Neural cell (in vitro differentiated cells): ENCODE data around the gene SIX6. TPM values are rescaled to one million over a fixed set of nuclear protein-coding genes. Genes with fewer than 3 reads are reported as not detected.

Experiments
- H2AFZ ChIP-seq: fragments of 200-600, 300-800 bp; sonication (generic), shearing (Covaris generic); 2 replicates; pipeline ENCODE4 v1.6.0; 2014; ENCODE audit warnings: low read depth, mild to moderate bottlenecking, antibody characterized with exemption, low read length, moderate library complexity
- H3F3A ChIP-seq: fragments of 200-600 bp; shearing (Covaris generic); 2 replicates; pipeline ENCODE4 v1.6.1; 2016; ENCODE audit warnings: mild to moderate bottlenecking, moderate library complexity, mixed read lengths, antibody characterized with exemption, low read length; ENCODE audit not compliant: insufficient read depth, poor library complexity, severe bottlenecking
- H3K27ac ChIP-seq: fragments of 200-600, 300-800 bp; sonication (generic), shearing (Covaris generic); 2 replicates; pipeline ENCODE4 v1.5.1; 2014; ENCODE audit warnings: mild to moderate bottlenecking, low read length, moderate library complexity
- H3K27me3 ChIP-seq: fragments of 300-800, 200-600 bp; sonication (generic), shearing (Covaris generic); 2 replicates; pipeline ENCODE4 v1.6.0; 2014; ENCODE audit warnings: mild to moderate bottlenecking, low read depth, low read length, moderate library complexity; ENCODE audit not compliant: insufficient read depth
- H3K36me3 ChIP-seq: fragments of 300-800, 200-600 bp; sonication (generic), shearing (Covaris generic); 2 replicates; pipeline ENCODE4 v1.5.1; 2014; ENCODE audit warnings: mild to moderate bottlenecking, antibody characterized with exemption, low read length, moderate library complexity; ENCODE audit not compliant: insufficient read depth
- H3K4me2 ChIP-seq: fragments of 300-800, 200-600 bp; sonication (generic), shearing (Covaris generic); 2 replicates; pipeline ENCODE4 v1.6.0; 2014; ENCODE audit warnings: mild to moderate bottlenecking, low read length
- H3K4me3 ChIP-seq: fragments of 300-800, 200-600 bp; sonication (generic), shearing (Covaris generic); 2 replicates; pipeline ENCODE4 v1.5.1; 2014; ENCODE audit warnings: mild to moderate bottlenecking, low read length, moderate library complexity
- H3K79me2 ChIP-seq: fragments of 200-600 bp; shearing (Covaris generic); replicated peaks from 2 replicates; pipeline ENCODE4 v1.6.0; 2014; ENCODE audit warnings: mild to moderate bottlenecking, low read length, moderate library complexity; ENCODE audit not compliant: insufficient read depth
- H3K9ac ChIP-seq: fragments of 300-800, 200-600 bp; sonication (generic), shearing (Covaris generic); 2 replicates; pipeline ENCODE4 v1.6.1; 2016; ENCODE audit warnings: mild to moderate bottlenecking, low read length, mixed read lengths
- H3K9me2 ChIP-seq: fragments of 200-600 bp; shearing (Covaris generic); 2 replicates; pipeline ENCODE4 v1.6.1; 2016; ENCODE audit warnings: mild to moderate bottlenecking, low read length, mixed read lengths; ENCODE audit not compliant: insufficient read depth
- H3K9me3 ChIP-seq: fragments of 200-600, 300-800 bp; sonication (generic), shearing (Covaris generic); 2 replicates; pipeline ENCODE4 v1.6.1; 2016; ENCODE audit warnings: mild to moderate bottlenecking, mixed run types, low read length, moderate library complexity, mixed read lengths
- H4K20me1 ChIP-seq: fragments of 200-600 bp; shearing (Covaris generic); 2 replicates; pipeline ENCODE4 v1.6.1; 2016; ENCODE audit warnings: mild to moderate bottlenecking, mixed run types; ENCODE audit not compliant: insufficient read depth
- CTCF ChIP-seq: fragments of 450-650 bp; IDR thresholded peaks from 2 replicates; pipeline ENCODE4 v1.5.1; 2014; ENCODE audit warnings: antibody characterized with exemption, mild to moderate bottlenecking, moderate library complexity; ENCODE audit not compliant: poor library complexity, severe bottlenecking
- EP300 ChIP-seq: fragments of 450-650 bp; conservative IDR thresholded peaks from 2 replicates; pipeline ENCODE4 v1.6.1; 2014; ENCODE audit warnings: antibody characterized with exemption, mild to moderate bottlenecking, moderate library complexity; ENCODE audit not compliant: poor library complexity, severe bottlenecking
- EZH2 ChIP-seq: fragments of 200-600, 300-800 bp; shearing (Covaris generic), sonication (generic); IDR thresholded peaks from 2 replicates; pipeline ENCODE4 v1.6.1; 2014; ENCODE audit warnings: antibody characterized with exemption, low read length, borderline replicate concordance, mild to moderate bottlenecking; ENCODE audit not compliant: insufficient read depth, poor library complexity, severe bottlenecking
- MXI1 ChIP-seq: fragments of 450-650 bp; conservative IDR thresholded peaks from 2 replicates; pipeline ENCODE4 v1.6.1; 2014; ENCODE audit warnings: antibody characterized with exemption, mild to moderate bottlenecking; ENCODE audit not compliant: poor library complexity, severe bottlenecking
- POLR2AphosphoS5 ChIP-seq: IDR thresholded peaks from 2 replicates; pipeline ENCODE4 v1.6.1; 2012
- RAD21 ChIP-seq: fragments of 450-650 bp; conservative IDR thresholded peaks from 2 replicates; pipeline ENCODE4 v1.6.1; 2014; ENCODE audit warnings: antibody characterized with exemption, mild to moderate bottlenecking, moderate library complexity
- SMC3 ChIP-seq: fragments of 450-650 bp; conservative IDR thresholded peaks from 2 replicates; pipeline ENCODE4 v1.6.1; 2014; ENCODE audit warnings: antibody characterized with exemption, mild to moderate bottlenecking, moderate library complexity; ENCODE audit not compliant: poor library complexity
- TAF1 ChIP-seq: IDR thresholded peaks from 2 replicates; pipeline ENCODE4 v1.6.1; 2012; ENCODE audit warnings: low read depth
- polyA plus RNA-seq: library from polyadenylated mRNA; depleted of rRNA; stranded (reverse); fragments of >200 nt; gene quantifications from 2 replicates; pipeline ENCODE4 v1.2.3, GENCODE V29; 2014
- TF ChIP-seq, protein P1 (sequence below): IDR thresholded peaks from 2 replicates; pipeline ENCODE4 v1.6.1; 2012; ENCODE audit warnings: borderline replicate concordance

Gene SIX6
- polyA plus RNA-seq, 1 donor from 2014 or later, result not detected

GRCh38 chr14:60485057-60485597 lies 23.8 kb upstream of the SIX6 start:
- Histone ChIP-seq H4K20me1 (no peaks in the 10 kb centered on the region), H3K27ac (no peak overlapping the region), H3K4me2 (no peak overlapping the region), H3F3A (no peaks in the 10 kb centered on the region), H3K9ac (peak overlapping the region; percentile 52), H3K9me3 (no peaks in the 10 kb centered on the region), H3K36me3 (no peaks in the 10 kb centered on the region), H3K9me2 (no peaks in the 10 kb centered on the region), H3K79me2 (no peaks in the 10 kb centered on the region), H3K4me3 (peak overlapping the region; percentile 67), H3K27me3 (peaks cover 57% of the 10 kb centered on the region), H2AFZ (no peak overlapping the region)
- TF ChIP-seq, protein P1, sequence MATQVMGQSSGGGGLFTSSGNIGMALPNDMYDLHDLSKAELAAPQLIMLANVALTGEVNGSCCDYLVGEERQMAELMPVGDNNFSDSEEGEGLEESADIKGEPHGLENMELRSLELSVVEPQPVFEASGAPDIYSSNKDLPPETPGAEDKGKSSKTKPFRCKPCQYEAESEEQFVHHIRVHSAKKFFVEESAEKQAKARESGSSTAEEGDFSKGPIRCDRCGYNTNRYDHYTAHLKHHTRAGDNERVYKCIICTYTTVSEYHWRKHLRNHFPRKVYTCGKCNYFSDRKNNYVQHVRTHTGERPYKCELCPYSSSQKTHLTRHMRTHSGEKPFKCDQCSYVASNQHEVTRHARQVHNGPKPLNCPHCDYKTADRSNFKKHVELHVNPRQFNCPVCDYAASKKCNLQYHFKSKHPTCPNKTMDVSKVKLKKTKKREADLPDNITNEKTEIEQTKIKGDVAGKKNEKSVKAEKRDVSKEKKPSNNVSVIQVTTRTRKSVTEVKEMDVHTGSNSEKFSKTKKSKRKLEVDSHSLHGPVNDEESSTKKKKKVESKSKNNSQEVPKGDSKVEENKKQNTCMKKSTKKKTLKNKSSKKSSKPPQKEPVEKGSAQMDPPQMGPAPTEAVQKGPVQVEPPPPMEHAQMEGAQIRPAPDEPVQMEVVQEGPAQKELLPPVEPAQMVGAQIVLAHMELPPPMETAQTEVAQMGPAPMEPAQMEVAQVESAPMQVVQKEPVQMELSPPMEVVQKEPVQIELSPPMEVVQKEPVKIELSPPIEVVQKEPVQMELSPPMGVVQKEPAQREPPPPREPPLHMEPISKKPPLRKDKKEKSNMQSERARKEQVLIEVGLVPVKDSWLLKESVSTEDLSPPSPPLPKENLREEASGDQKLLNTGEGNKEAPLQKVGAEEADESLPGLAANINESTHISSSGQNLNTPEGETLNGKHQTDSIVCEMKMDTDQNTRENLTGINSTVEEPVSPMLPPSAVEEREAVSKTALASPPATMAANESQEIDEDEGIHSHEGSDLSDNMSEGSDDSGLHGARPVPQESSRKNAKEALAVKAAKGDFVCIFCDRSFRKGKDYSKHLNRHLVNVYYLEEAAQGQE, result no peak
- no peak for TF ChIP-seq POLR2AphosphoS5
- TF ChIP-seq CTCF, result no peak

GRCh38 chr14:60485598-60486251 lies 23.2 kb upstream of the SIX6 start, which contains the start of gene C14orf39:
TSS of gene C14orf39 (minus strand) at chr14:60486063. CDS start at chr14:60485078, 985 bp downstream.
- no peaks in the 10 kb centered on the region for H4K20me1 ChIP-seq
- H3K36me3 ChIP-seq, result no peaks in the 10 kb centered on the region
- no peak for TF ChIP-seq RAD21
- peak; percentile 6 for TF ChIP-seq POLR2AphosphoS5
- H3K4me2 ChIP-seq, result peak within 1 kb of the TSS; percentile 8
- no peaks in the 10 kb centered on the region for H3K79me2 ChIP-seq
- peak within 1 kb of the TSS; percentile 48 for H2AFZ ChIP-seq
- H3K9me2 ChIP-seq, result no peaks in the 10 kb centered on the region
- H3K27ac ChIP-seq, result no peak within 1 kb of the TSS
- no peaks in the 10 kb centered on the region for H3F3A ChIP-seq
- H3K4me3 ChIP-seq, result peak within 1 kb of the TSS; percentile 67
- no peaks in the 10 kb centered on the region for H3K9me3 ChIP-seq
- peak within 1 kb of the TSS; percentile 52 for H3K9ac ChIP-seq
- peaks cover 57% of the 10 kb centered on the region for H3K27me3 ChIP-seq

DNA sequence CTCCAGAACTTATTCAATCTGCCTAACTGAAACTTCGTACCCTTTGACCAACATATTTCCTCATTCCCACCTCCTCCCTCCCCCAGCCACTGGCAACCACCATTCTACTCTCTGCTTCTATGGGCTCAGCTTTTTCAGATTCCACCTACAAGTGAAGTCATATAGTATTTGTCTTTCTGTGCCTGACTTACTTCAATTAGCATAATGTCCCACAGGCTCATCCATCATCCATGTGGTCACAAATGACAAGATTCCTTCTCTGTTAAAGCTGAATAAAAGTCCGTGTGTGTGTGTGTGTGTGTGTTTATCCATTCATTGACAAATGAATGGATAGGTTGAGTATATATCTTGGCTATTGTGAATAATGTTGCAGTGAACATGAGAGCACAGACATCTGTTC lies 21.7 kb upstream of the SIX6 start:
- no peak overlapping the region for H3K4me3 ChIP-seq
- TF ChIP-seq, protein P1, result no peak
- TF ChIP-seq EP300 (no peak), POLR2AphosphoS5 (no peak), SMC3 (no peak), MXI1 (no peak), CTCF (no peak), EZH2 (no peak), RAD21 (no peak), TAF1 (no peak)
- H3K27ac ChIP-seq, result no peak overlapping the region

More for the DNA sequence above, 21.7 kb upstream of the SIX6 start:
- no peak overlapping the region for H3K9ac ChIP-seq
- no peak overlapping the region for H2AFZ ChIP-seq
- no peaks in the 10 kb centered on the region for H3F3A ChIP-seq
- peaks cover 57% of the 10 kb centered on the region for H3K27me3 ChIP-seq
- no peaks in the 10 kb centered on the region for H3K36me3 ChIP-seq
- no peaks in the 10 kb centered on the region for H3K79me2 ChIP-seq
- no peaks in the 10 kb centered on the region for H3K9me3 ChIP-seq
- H4K20me1 ChIP-seq, result no peaks in the 10 kb centered on the region
- no peaks in the 10 kb centered on the region for H3K9me2 ChIP-seq
- no peak overlapping the region for H3K4me2 ChIP-seq
